HEK293 (cell line): ENCODE results near the gene UBALD2.

Source experiments
- CTCF ChIA-PET: fragments of 350-600 bp; formaldehyde crosslinking; extraction: SDS; loops from one replicate; lab custom pipeline; 2021; ENCODE audit warnings: antibody characterized with exemption; lab: Yijun Ruan, JAX
- POLR2A ChIA-PET: fragments of 300-600 bp; formaldehyde crosslinking; extraction: SDS; loops from one replicate; lab custom pipeline; 2020; ENCODE audit warnings: antibody characterized with exemption, inconsistent platforms; lab: Yijun Ruan, JAX
- H3K27ac ChIP-seq: fragments of 200-500 bp; sonication (Bioruptor generic); 2 replicates; pipeline ENCODE4 v1.5.1; 2014; ENCODE audit warnings: low read depth, low read length, control low read depth, inconsistent platforms; ENCODE audit errors: extremely low read depth
- H3K36me3 ChIP-seq, 2 experiments: fragments of 200-500 bp in 1 of 2; sonication (Bioruptor generic) in 1 of 2; 1 replicate in 1 of 2; 2 replicates in 1 of 2; pipeline ENCODE4 v1.5.1; 2014 to 2017; ENCODE audit warnings: inconsistent platforms in 2 of 2, low read length in 2 of 2; ENCODE audit not compliant: control insufficient read depth in 2 of 2, insufficient read depth in 1 of 2
- H3K4me1 ChIP-seq: fragments of 200-500 bp; sonication (Bioruptor generic); 2 replicates; pipeline ENCODE4 v1.5.1; 2014; ENCODE audit warnings: mild to moderate bottlenecking, low read length, inconsistent platforms; ENCODE audit not compliant: control insufficient read depth, insufficient read depth
- H3K4me3 ChIP-seq: 2 replicates; pipeline ENCODE4 v1.5.1; 2011; ENCODE audit warnings: low read depth, mild to moderate bottlenecking, control low read depth, low read length, moderate library complexity
- H3K9me3 ChIP-seq: fragments of 200-500 bp; sonication (Bioruptor generic); 2 replicates; pipeline ENCODE4 v1.5.1; 2014; ENCODE audit warnings: low read depth, low read length, inconsistent platforms; ENCODE audit not compliant: control insufficient read depth, insufficient read depth
- BCL11B ChIP-seq: fragments of 450-650 bp; formaldehyde crosslinking; IDR thresholded peaks from 2 replicates; pipeline ENCODE4 v1.5.1; 2016; ENCODE audit warnings: low read depth, missing biosample characterization, missing genetic modification characterization
- EGR2 ChIP-seq: fragments of 450-650 bp; formaldehyde crosslinking; IDR thresholded peaks from 2 replicates; pipeline ENCODE4 v1.5.1; 2016; ENCODE audit warnings: low read depth, missing biosample characterization, missing genetic modification characterization
- PATZ1 ChIP-seq: fragments of 450-650 bp; formaldehyde crosslinking; IDR thresholded peaks from 2 replicates; pipeline ENCODE4 v1.5.1; 2016; ENCODE audit warnings: missing biosample characterization, missing genetic modification characterization
- PRDM6 ChIP-seq: fragments of 450-650 bp; formaldehyde crosslinking; IDR thresholded peaks from 2 replicates; pipeline ENCODE4 v1.5.1; 2017; ENCODE audit warnings: missing biosample characterization, missing genetic modification characterization
- SALL2 ChIP-seq: fragments of 450-650 bp; formaldehyde crosslinking; IDR thresholded peaks from 2 replicates; pipeline ENCODE4 v1.5.0; 2017; ENCODE audit warnings: missing biosample characterization, mild to moderate bottlenecking, missing genetic modification characterization, borderline replicate concordance
- SP7 ChIP-seq: fragments of 450-650 bp; formaldehyde crosslinking; IDR thresholded peaks from 2 replicates; pipeline ENCODE4 v1.5.1; 2016; ENCODE audit warnings: missing biosample characterization, missing genetic modification characterization
- WT1 ChIP-seq: fragments of 450-650 bp; formaldehyde crosslinking; IDR thresholded peaks from 2 replicates; pipeline ENCODE4 v1.5.1; 2016; ENCODE audit warnings: missing biosample characterization, missing genetic modification characterization
- YY2 ChIP-seq: fragments of 450-650 bp; formaldehyde crosslinking; IDR thresholded peaks from 2 replicates; pipeline ENCODE4 v1.5.1; 2016; ENCODE audit warnings: missing biosample characterization, missing genetic modification characterization
- ZFP69B ChIP-seq: fragments of 450-650 bp; formaldehyde crosslinking; IDR thresholded peaks from 2 replicates; pipeline ENCODE4 v1.5.1; 2016; ENCODE audit warnings: missing biosample characterization, missing genetic modification characterization
- ZNF121 ChIP-seq: fragments of 450-650 bp; formaldehyde crosslinking; IDR thresholded peaks from 2 replicates; pipeline ENCODE4 v1.5.1; 2016; ENCODE audit warnings: missing biosample characterization, missing genetic modification characterization
- ZNF214 ChIP-seq: fragments of 450-650 bp; formaldehyde crosslinking; IDR thresholded peaks from 2 replicates; pipeline ENCODE4 v1.5.1; 2017; ENCODE audit warnings: missing biosample characterization, mild to moderate bottlenecking, missing genetic modification characterization, borderline replicate concordance
- ZNF292 ChIP-seq: fragments of 450-650 bp; formaldehyde crosslinking; IDR thresholded peaks from 2 replicates; pipeline ENCODE4 v1.5.1; 2016; ENCODE audit warnings: low read depth, missing biosample characterization, missing genetic modification characterization, borderline replicate concordance
- ZNF302 ChIP-seq: fragments of 450-650 bp; formaldehyde crosslinking; IDR thresholded peaks from 2 replicates; pipeline ENCODE4 v1.5.1; 2016; ENCODE audit warnings: missing biosample characterization, missing genetic modification characterization, low read depth
- ZNF311 ChIP-seq: fragments of 450-650 bp; formaldehyde crosslinking; IDR thresholded peaks from 2 replicates; pipeline ENCODE4 v1.5.1; 2017; ENCODE audit warnings: missing biosample characterization, missing genetic modification characterization, borderline replicate concordance
- ZNF521 ChIP-seq: fragments of 450-650 bp; formaldehyde crosslinking; IDR thresholded peaks from 2 replicates; pipeline ENCODE4 v1.5.1; 2017; ENCODE audit warnings: missing biosample characterization, mild to moderate bottlenecking, missing genetic modification characterization
- ZNF549 ChIP-seq: fragments of 450-650 bp; IDR thresholded peaks from 2 replicates; pipeline ENCODE4 v1.5.1; 2018; ENCODE audit warnings: missing biosample characterization, missing genetic modification characterization, mild to moderate bottlenecking, inconsistent platforms, moderate library complexity
- ZNF600 ChIP-seq: fragments of 450-650 bp; formaldehyde crosslinking; IDR thresholded peaks from 2 replicates; pipeline ENCODE4 v1.5.1; 2016; ENCODE audit warnings: missing biosample characterization, missing genetic modification characterization
- ZNF623 ChIP-seq: fragments of 450-650 bp; formaldehyde crosslinking; IDR thresholded peaks from 2 replicates; pipeline ENCODE4 v1.5.1; 2016; ENCODE audit warnings: missing biosample characterization, missing genetic modification characterization
- ZNF645 ChIP-seq: fragments of 450-650 bp; formaldehyde crosslinking; IDR thresholded peaks from 2 replicates; pipeline ENCODE4; 2016; ENCODE audit warnings: missing biosample characterization, missing genetic modification characterization
- ZNF777 ChIP-seq: fragments of 450-650 bp; formaldehyde crosslinking; IDR thresholded peaks from 2 replicates; pipeline ENCODE4 v1.5.1; 2017; ENCODE audit warnings: missing biosample characterization, missing genetic modification characterization, borderline replicate concordance
- ZNF843 ChIP-seq: fragments of 450-650 bp; formaldehyde crosslinking; IDR thresholded peaks from 2 replicates; pipeline ENCODE4 v1.5.1; 2016; ENCODE audit warnings: missing biosample characterization, missing genetic modification characterization
- ZSCAN23 ChIP-seq: fragments of 450-650 bp; formaldehyde crosslinking; IDR thresholded peaks from 2 replicates; pipeline ENCODE4 v1.5.1; 2016; ENCODE audit warnings: missing biosample characterization, missing genetic modification characterization

UBALD2 gene

GRCh38 chr17:76277300-76278267, 12.4 kb downstream of the UBALD2 start (continued):
- TF ChIP-seq ZNF214 (tag by site-specific recombination) (no peak), ZNF292 (tag by site-specific recombination) (no peak), BCL11B (tag by site-specific recombination) (no peak), SP7 (no peak), ZNF777 (tag by site-specific recombination) (no peak), ZNF600 (tag by site-specific recombination) (0 out of 2 replicates have a peak, but pooled peaks have one; percentile 14), WT1 (tag by site-specific recombination) (no peak), ZNF549 (tag by site-specific recombination) (no peak), ZNF302 (no peak), ZSCAN23 (tag by site-specific recombination) (peak; percentile 19; the same call in 1 of the 2 replicates), YY2 (0 out of 2 replicates have a peak, but pooled peaks have one; percentile 29), EGR2 (peak; percentile 96), ZNF843 (tag by site-specific recombination) (no peak), ZNF623 (tag by site-specific recombination) (no peak), ZNF311 (peak; percentile 74; the same call in 1 of the 2 replicates), ZNF121 (tag by site-specific recombination) (no peak), PRDM6 (tag by site-specific recombination) (no peak), ZNF521 (tag by site-specific recombination) (peak; percentile 80; the same call in 1 of the 2 replicates), PATZ1 (no peak; the same call in 1 of the 2 replicates), ZFP69B (no peak), SALL2 (peak; percentile 80; the same call in 1 of the 2 replicates)

GRCh38 chr17:76278268-76278908, 13.2 kb downstream of the UBALD2 start:
- Histone ChIP-seq H3K9me3 (no peaks in the 10 kb centered on the region), H3K36me3 (peaks cover 0 to 3% of the 10 kb centered on the region in 2 experiments; a peak in 1 of 3 replicates), H3K4me1 (no peaks in the 10 kb centered on the region), H3K27ac (no peak overlapping the region), H3K4me3 (no peak overlapping the region)
- ChIA-PET CTCF (interaction anchor here (0.6 to 4.8 kb wide), 21 partner anchors 10 to 277 kb away, joined by 3 to 191 read pairs (median 19); partner anchors contain the start of genes CDK3, EXOC7, RNF157 and UBALD2), POLR2A (interaction anchor here (0.7 to 2.0 kb wide), 3 partner anchors 12 to 23 kb away, joined by 3 to 13 read pairs (median 4); partner anchors contain the start of gene UBALD2)
- no peak for TF ChIP-seq ZNF645 (tag by site-specific recombination)
